NB4 (cell line): ENCODE measurements around the gene NELL1.

Experiments used
- DNase-seq: peaks from one replicate; pipeline ENCODE4 v3.0.0; 2010; ENCODE audit warnings: low read depth
- H3K4me3 ChIP-seq: one replicate; pipeline ENCODE4 v1.5.1; 2011; ENCODE audit warnings: mild to moderate bottlenecking, low read depth, low read length, moderate library complexity
- CTCF ChIP-seq: IDR thresholded peaks from one replicate; pipeline ENCODE4 v1.5.1; 2012; ENCODE audit warnings: low read depth, low read length
- MYC ChIP-seq: IDR thresholded peaks from 2 replicates; pipeline ENCODE4 v1.6.1; 2011; ENCODE audit warnings: low read depth, low read length
- POLR2A ChIP-seq: IDR thresholded peaks from 2 replicates; pipeline ENCODE4 v1.6.1; 2011; ENCODE audit warnings: mild to moderate bottlenecking; ENCODE audit not compliant: insufficient read length; ENCODE audit errors: extremely low read depth
- TF ChIP-seq, protein P1 (sequence below): IDR thresholded peaks from 2 replicates; pipeline ENCODE4 v1.6.1; 2011; ENCODE audit warnings: low read depth, low read length

NELL1 gene

GRCh38 chr11:21069909-21070308 is 400.5 kb downstream of the NELL1 start:
- no peak for TF ChIP-seq CTCF
- TF ChIP-seq MYC = no peak
- no peak for TF ChIP-seq POLR2A
- TF ChIP-seq, protein P1, sequence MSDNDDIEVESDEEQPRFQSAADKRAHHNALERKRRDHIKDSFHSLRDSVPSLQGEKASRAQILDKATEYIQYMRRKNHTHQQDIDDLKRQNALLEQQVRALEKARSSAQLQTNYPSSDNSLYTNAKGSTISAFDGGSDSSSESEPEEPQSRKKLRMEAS = no peak
- DNase-seq = no peak
- no peak overlapping the region for H3K4me3 ChIP-seq

- H3K4me3 ChIP-seq = no peak overlapping the region
- no peak for DNase-seq
- TF ChIP-seq MYC (no peak), CTCF (no peak), POLR2A (no peak)
- TF ChIP-seq, protein P1 = no peak
Measured at GRCh38 chr11:21072558-21072957, 403.2 kb downstream of the NELL1 start.

GRCh38 chr11:21082853-21083252 is 413.5 kb downstream of the NELL1 start:
- H3K4me3 ChIP-seq = no peak overlapping the region
- DNase-seq = no peak
- TF ChIP-seq MYC = no peak
- TF ChIP-seq, protein P1 = no peak
- TF ChIP-seq POLR2A = no peak
- TF ChIP-seq CTCF = no peak

- H3K4me3 ChIP-seq = no peak overlapping the region
- DNase-seq = no peak
- TF ChIP-seq, protein P1 = no peak
- TF ChIP-seq CTCF (no peak), MYC (no peak), POLR2A (no peak)
Measured at GRCh38 chr11:21088930-21089329, 419.5 kb downstream of the NELL1 start.

DNA sequence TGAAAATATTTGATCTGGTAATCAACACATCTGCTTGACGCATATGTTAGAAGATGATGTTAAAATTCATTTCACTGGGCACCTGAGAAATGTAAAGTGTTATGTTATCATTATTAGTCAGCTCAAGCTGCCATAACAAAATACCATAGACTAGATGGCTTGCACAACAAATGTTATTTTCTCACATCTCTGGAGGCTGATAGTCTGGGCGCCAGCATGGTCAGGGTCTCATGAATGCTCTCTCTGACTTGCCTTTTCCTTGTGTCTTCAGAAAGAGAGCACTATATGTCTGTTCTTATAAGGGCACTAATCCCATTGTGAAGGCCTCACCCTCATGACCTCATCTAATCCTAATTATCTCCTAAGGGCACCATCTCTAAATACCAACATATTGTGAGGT is 435.3 kb downstream of the NELL1 start:
- DNase-seq = no peak
- no peak overlapping the region for H3K4me3 ChIP-seq
- TF ChIP-seq MYC (no peak), POLR2A (no peak), CTCF (no peak)
- TF ChIP-seq, protein P1 = no peak
